H9 (cell line): Measurements from ENCODE around the gene PRSS57. TPM values are rescaled to one million over a fixed set of nuclear protein-coding genes. Genes with fewer than 3 reads are reported as not detected.

Source experiments
- DNase-seq: peaks from one replicate; pipeline ENCODE4 v3.0.0-alpha.2; 2017
- H2AFZ ChIP-seq: one replicate; pipeline ENCODE4 v1.6.1; 2013; ENCODE audit warnings: mild to moderate bottlenecking, low read length, control low read depth, moderate library complexity
- H2AK5ac ChIP-seq: 2 replicates; pipeline ENCODE4 v1.6.1; 2013; ENCODE audit warnings: low read length, control low read depth, mixed read lengths; ENCODE audit not compliant: insufficient read length
- H2BK120ac ChIP-seq: one replicate; pipeline ENCODE4 v1.6.1; 2013; ENCODE audit warnings: low read depth, mild to moderate bottlenecking, low read length, control low read depth, inconsistent platforms; ENCODE audit not compliant: poor library complexity, severe bottlenecking
- H2BK12ac ChIP-seq: 2 replicates; pipeline ENCODE4 v1.6.1; 2013; ENCODE audit warnings: low read length, control low read depth, mixed read lengths, low read depth; ENCODE audit not compliant: insufficient read length
- H2BK15ac ChIP-seq: 2 replicates; pipeline ENCODE4 v1.6.1; 2013; ENCODE audit warnings: low read depth, low read length, control low read depth
- H2BK20ac ChIP-seq: one replicate; pipeline ENCODE4 v1.6.1; 2013; ENCODE audit warnings: low read depth, mild to moderate bottlenecking, low read length, control low read depth, inconsistent platforms; ENCODE audit not compliant: poor library complexity, severe bottlenecking
- H2BK5ac ChIP-seq: 2 replicates; pipeline ENCODE4 v1.6.1; 2013; ENCODE audit warnings: low read length, control low read depth, mixed read lengths; ENCODE audit not compliant: insufficient read length
- H3K14ac ChIP-seq: 2 replicates; pipeline ENCODE4 v1.6.1; 2013; ENCODE audit warnings: low read length, control low read depth; ENCODE audit not compliant: insufficient read depth
- H3K18ac ChIP-seq: 2 replicates; pipeline ENCODE4 v1.6.1; 2013; ENCODE audit warnings: low read depth, mild to moderate bottlenecking, mixed read lengths, low read length, control low read depth; ENCODE audit not compliant: insufficient read length
- H3K23ac ChIP-seq: 2 replicates; pipeline ENCODE4 v1.6.1; 2013; ENCODE audit warnings: low read length, control low read depth, mixed read lengths, low read depth; ENCODE audit not compliant: insufficient read length
- H3K23me2 ChIP-seq: 2 replicates; pipeline ENCODE4 v1.6.1; 2013; ENCODE audit warnings: low read depth, mild to moderate bottlenecking, mixed read lengths, low read length, control low read depth; ENCODE audit not compliant: insufficient read length, poor library complexity, severe bottlenecking
- H3K27ac ChIP-seq: 2 replicates; pipeline ENCODE4 v1.5.1; 2013; ENCODE audit warnings: low read length, control low read depth, mixed read lengths, low read depth; ENCODE audit not compliant: insufficient read length
- H3K27me3 ChIP-seq: 2 replicates; pipeline ENCODE4 v1.6.1; 2013; ENCODE audit warnings: low read length, control low read depth, inconsistent platforms; ENCODE audit not compliant: insufficient read depth
- H3K4ac ChIP-seq: 2 replicates; pipeline ENCODE4 v1.6.1; 2013; ENCODE audit warnings: low read depth, mild to moderate bottlenecking, control low read depth, inconsistent platforms, low read length, moderate library complexity
- H3K4me1 ChIP-seq: 2 replicates; pipeline ENCODE4 v1.6.1; 2013; ENCODE audit warnings: low read length, control low read depth, inconsistent platforms; ENCODE audit not compliant: insufficient read depth
- H3K4me2 ChIP-seq: 2 replicates; pipeline ENCODE4 v1.6.1; 2013; ENCODE audit warnings: low read length, control low read depth, mixed read lengths; ENCODE audit not compliant: insufficient read length, insufficient read depth
- H3K56ac ChIP-seq: 2 replicates; pipeline ENCODE4 v1.6.1; 2013; ENCODE audit warnings: low read depth, mild to moderate bottlenecking, mixed read lengths, low read length, control low read depth; ENCODE audit not compliant: insufficient read length
- H3K79me1 ChIP-seq: 2 replicates; pipeline ENCODE4 v1.6.1; 2013; ENCODE audit warnings: low read depth, mild to moderate bottlenecking, moderate library complexity, low read length, control low read depth, inconsistent platforms; ENCODE audit not compliant: insufficient read depth, poor library complexity, severe bottlenecking
- H3K79me2 ChIP-seq: 2 replicates; pipeline ENCODE4 v1.6.1; 2013; ENCODE audit warnings: low read length, control low read depth, inconsistent platforms; ENCODE audit not compliant: insufficient read depth
- H3K9ac ChIP-seq: 2 replicates; pipeline ENCODE4 v1.6.1; 2013; ENCODE audit warnings: low read length, control low read depth, mixed read lengths; ENCODE audit not compliant: insufficient read length; ENCODE audit errors: extremely low read depth
- H3K9me3 ChIP-seq: one replicate; pipeline ENCODE4 v1.6.1; 2013; ENCODE audit warnings: low read depth, low read length, inconsistent platforms; ENCODE audit not compliant: control insufficient read depth
- H3T11ph ChIP-seq: one replicate; pipeline ENCODE4 v1.6.1; 2013; ENCODE audit warnings: mild to moderate bottlenecking, low read length, control low read depth, inconsistent platforms
- H4K20me1 ChIP-seq: one replicate; pipeline ENCODE4 v1.6.1; 2013; ENCODE audit not compliant: control insufficient read depth, insufficient read length, insufficient read depth
- H4K5ac ChIP-seq: 2 replicates; pipeline ENCODE4 v1.6.1; 2013; ENCODE audit warnings: low read depth, mild to moderate bottlenecking, mixed read lengths, low read length, control low read depth; ENCODE audit not compliant: insufficient read length
- H4K8ac ChIP-seq: replicated peaks from 2 replicates; pipeline ENCODE4 v1.6.1; 2013; ENCODE audit warnings: low read length, control low read depth, mixed read lengths, low read depth; ENCODE audit not compliant: insufficient read length
- H4K91ac ChIP-seq: 2 replicates; pipeline ENCODE4 v1.6.1; 2013; ENCODE audit warnings: low read depth, mild to moderate bottlenecking, moderate library complexity, mixed read lengths, low read length, control low read depth; ENCODE audit not compliant: insufficient read length
- H3K27ac Mint-ChIP-seq, 3 experiments: 2 replicates in 2 of 3; 3 replicates in 1 of 3; pipeline ENCODE4 v1.8.0; 2020 to 2021; ENCODE audit warnings: mixed read lengths in 3 of 3, mild to moderate bottlenecking in 1 of 3, moderate library complexity in 1 of 3
- H3K27me3 Mint-ChIP-seq: 2 replicates; pipeline ENCODE4 v1.8.0; 2021; ENCODE audit warnings: low read depth, mild to moderate bottlenecking, moderate library complexity, mixed read lengths
- H3K36me3 Mint-ChIP-seq, 3 experiments: 2 replicates in 2 of 3; 3 replicates in 1 of 3; pipeline ENCODE4 v1.8.0; 2020 to 2021; ENCODE audit warnings: low read depth in 3 of 3, mixed read lengths in 3 of 3; ENCODE audit not compliant: insufficient read depth in 1 of 3
- H3K4me1 Mint-ChIP-seq, 2 experiments: 2 replicates each; pipeline ENCODE4 v1.8.0; 2020; ENCODE audit warnings: mixed read lengths in 2 of 2
- H3K4me3 Mint-ChIP-seq, 2 experiments: 2 replicates in 1 of 2; 3 replicates in 1 of 2; pipeline ENCODE4 v1.8.0; 2020 to 2021; ENCODE audit warnings: mild to moderate bottlenecking in 2 of 2, mixed read lengths in 2 of 2, moderate library complexity in 1 of 2
- H3K9me3 Mint-ChIP-seq, 2 experiments: 2 replicates in 1 of 2; 3 replicates in 1 of 2; pipeline ENCODE4 v1.8.0; 2020; ENCODE audit warnings: mild to moderate bottlenecking in 2 of 2, mixed read lengths in 2 of 2, moderate library complexity in 1 of 2
- CTCF ChIP-seq: fragments of 200-600 bp; sonication (generic); conservative IDR thresholded peaks from 3 replicates; pipeline ENCODE4 v1.8.0; 2021; ENCODE audit warnings: antibody characterized with exemption, mild to moderate bottlenecking
- WGBS: extraction: QIAGEN DNeasy Blood & Tissue Kit; methylation state at CpG from one replicate; pipeline ENCODE4 v1.1.7; 2013; ENCODE audit warnings: missing lambda C conversion rate, low lambda C conversion rate, mixed read lengths; ENCODE audit not compliant: insufficient read length; ENCODE audit errors: extremely low coverage; 5-methylcytosine and 5-hydroxymethylcytosine counted together
- total RNA-seq: library from RNA; stranded (reverse); gene quantifications from 2 replicates; pipeline ENCODE4 v1.2.1, GENCODE V29; 2021

Gene PRSS57
- total RNA-seq, 1 experiment from 2014 or later: not detected

DNA sequence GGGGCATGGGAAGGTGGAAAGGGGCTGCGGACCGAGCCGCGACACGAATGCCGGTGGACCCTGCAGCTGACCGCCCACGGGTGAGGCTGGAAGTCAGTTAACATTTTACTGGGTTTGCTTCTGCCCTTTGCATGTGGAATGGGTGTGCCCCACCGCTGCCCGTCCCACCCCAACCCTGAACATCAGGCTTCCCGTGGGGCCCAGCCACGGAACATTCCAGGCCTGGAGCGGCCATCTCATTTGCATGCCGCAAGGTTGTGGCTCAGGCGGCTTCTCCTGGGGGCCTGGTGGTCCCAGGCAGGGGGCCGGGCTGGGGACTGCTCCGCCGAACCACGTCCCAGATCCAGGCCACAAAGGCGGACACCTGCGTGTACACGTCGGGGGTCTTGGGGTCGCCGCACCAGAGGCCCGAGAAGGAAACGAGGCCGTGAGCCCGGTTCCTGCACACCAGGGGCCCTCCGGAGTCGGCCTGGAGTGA lies 9.8 kb downstream of the PRSS57 start:
- H2BK12ac ChIP-seq: no peak overlapping the region
- no CpG with 5 or more reads among the region's 31 CpGs for WGBS
- Mint-ChIP-seq H3K4me3 (no peak overlapping the region), H3K36me3 (no peaks in the 10 kb centered on the region), H3K27me3 (peaks cover 10% of the 10 kb centered on the region), H3K9me3 (peaks cover 3 to 5% of the 10 kb centered on the region in 2 experiments; a peak in 2 of 5 replicates), H3K4me1 (peaks cover 3% of the 10 kb centered on the region in 2 experiments; a peak in 1 of 4 replicates), H3K27ac (no peak overlapping the region)
- H3K23me2 ChIP-seq: no peaks in the 10 kb centered on the region
- DNase-seq: no peak
- H3K14ac ChIP-seq: no peak overlapping the region; the same call in 1 of the 2 replicates
- H3K9ac ChIP-seq: no peak overlapping the region
- H4K5ac ChIP-seq: no peak overlapping the region
- no peak overlapping the region for H2BK120ac ChIP-seq
- no peak for TF ChIP-seq CTCF
- H3K56ac ChIP-seq: no peak overlapping the region
- H4K91ac ChIP-seq: no peak overlapping the region
- no peak overlapping the region for H3K4ac ChIP-seq
- H2AFZ ChIP-seq: no peak overlapping the region
- H4K8ac ChIP-seq: no peak overlapping the region
- no peaks in the 10 kb centered on the region for H3K9me3 ChIP-seq
- no peak overlapping the region for H3K23ac ChIP-seq
- H4K20me1 ChIP-seq: no peaks in the 10 kb centered on the region
- H3K4me1 ChIP-seq: no peaks in the 10 kb centered on the region
- H3K79me2 ChIP-seq: no peaks in the 10 kb centered on the region
- H3K18ac ChIP-seq: no peak overlapping the region
- H2BK5ac ChIP-seq: no peak overlapping the region
- no peak overlapping the region for H3K27ac ChIP-seq
- no peak overlapping the region for H3T11ph ChIP-seq
- no peaks in the 10 kb centered on the region for H3K27me3 ChIP-seq
- H2AK5ac ChIP-seq: no peak overlapping the region
- H2BK20ac ChIP-seq: no peak overlapping the region
- no peaks in the 10 kb centered on the region for H3K79me1 ChIP-seq
- H2BK15ac ChIP-seq: no peak overlapping the region
- no peak overlapping the region for H3K4me2 ChIP-seq
